ENCODE results near the gene LHFPL2.
"Not testable (repeated sequence)": the region's sequence is repeated elsewhere in the genome, so short reads cannot be mapped to it uniquely, and the experiment has no call there.

The LHFPL2 gene

GRCh38 chr5:78648359-78649210 lies at the start of gene LHFPL2:
LHFPL2 (minus strand) TSS chr5:78648772; CDS start chr5:78510213, 138,559 bp downstream.
- DNase-seq (ENCODE audit: low spot score) = peak; percentile 55

- DNase-seq (ENCODE audit: low spot score) = no peak
Observed at GRCh38 chr5:78696637-78697036, 48.1 kb upstream of the LHFPL2 start.

GRCh38 chr5:78696052-78696451 lies 47.5 kb upstream of the LHFPL2 start:
- not testable (repeated sequence) for DNase-seq (ENCODE audit: low spot score)

- no peak for DNase-seq (ENCODE audit: low spot score)
Observed at GRCh38 chr5:78693339-78693738, 44.8 kb upstream of the LHFPL2 start.

GRCh38 chr5:78691084-78691960 lies 42.8 kb upstream of the LHFPL2 start:
- no peak for DNase-seq (ENCODE audit: low spot score)

GRCh38 chr5:78690253-78690972 lies 41.8 kb upstream of the LHFPL2 start:
- no peak for DNase-seq (ENCODE audit: low spot score)

- DNase-seq (ENCODE audit: low spot score) = no peak
Observed at GRCh38 chr5:78689540-78690252, 41.1 kb upstream of the LHFPL2 start.

- DNase-seq (ENCODE audit: low spot score) = not testable (repeated sequence)
Observed at GRCh38 chr5:78687514-78687913, 38.9 kb upstream of the LHFPL2 start.

GRCh38 chr5:78683905-78684304 lies 35.3 kb upstream of the LHFPL2 start:
- DNase-seq (ENCODE audit: low spot score) = not testable (repeated sequence)

GRCh38 chr5:78679905-78680304 lies 31.3 kb upstream of the LHFPL2 start:
- DNase-seq (ENCODE audit: low spot score) = no peak

- peak; percentile 83 for DNase-seq (ENCODE audit: low spot score)
Observed at GRCh38 chr5:78677777-78678668, 29.5 kb upstream of the LHFPL2 start.

GRCh38 chr5:78675956-78676730 lies 27.6 kb upstream of the LHFPL2 start:
- DNase-seq (ENCODE audit: low spot score) = no peak

- DNase-seq (ENCODE audit: low spot score) = not testable (repeated sequence)
Observed at GRCh38 chr5:78673827-78674226, 25.3 kb upstream of the LHFPL2 start.

- DNase-seq (ENCODE audit: low spot score) = no peak
Observed at GRCh38 chr5:78672154-78672553, 23.6 kb upstream of the LHFPL2 start.

- no peak for DNase-seq (ENCODE audit: low spot score)
Observed at GRCh38 chr5:78671609-78672008, 23.0 kb upstream of the LHFPL2 start.

GRCh38 chr5:78670701-78671269 lies 22.2 kb upstream of the LHFPL2 start:
- no peak for DNase-seq (ENCODE audit: low spot score)

GRCh38 chr5:78669331-78669730 lies 20.8 kb upstream of the LHFPL2 start:
- DNase-seq (ENCODE audit: low spot score) = no peak

GRCh38 chr5:78667461-78668103 lies 19.0 kb upstream of the LHFPL2 start:
- no peak for DNase-seq (ENCODE audit: low spot score)

- not testable (repeated sequence) for DNase-seq (ENCODE audit: low spot score)
Observed at GRCh38 chr5:78666975-78667374, 18.4 kb upstream of the LHFPL2 start.
